OCI-LY7 (cell line): ENCODE measurements around the gene RIMS1. TPM values are rescaled to one million over a fixed set of nuclear protein-coding genes. Genes with fewer than 3 reads are reported as not detected.

Source experiments
- BruUV-seq: library from RNA; stranded (reverse); fragments of 400-500 nt; replicated peaks from 2 replicates; lab custom pipeline; 2021; lab: Mats Ljungman, UMichigan
- CTCF ChIA-PET: fragments of 300-600 bp; sonication (Branson Sonifier 250); formaldehyde crosslinking; loops from one replicate; lab custom pipeline; 2022; ENCODE audit warnings: antibody characterized with exemption; ENCODE audit not compliant: unreplicated experiment; lab: Charles Lee
- POLR2A ChIA-PET: fragments of 300-600 bp; sonication (Branson Sonifier 250); formaldehyde crosslinking; loops from one replicate; lab custom pipeline; 2022; ENCODE audit warnings: antibody characterized with exemption; lab: Charles Lee
- DNase-seq: peaks from one replicate; pipeline ENCODE4 v3.0.0-alpha.2; 2015; ENCODE audit warnings: low spot score
- H2AFZ ChIP-seq: fragments of 200-600 bp; sonication (generic), shearing (Covaris generic); 2 replicates; pipeline ENCODE4 v1.6.1; 2014; ENCODE audit warnings: mild to moderate bottlenecking, antibody characterized with exemption, low read length, moderate library complexity
- H3K27ac ChIP-seq: fragments of 200-600 bp; sonication (generic); 2 replicates; pipeline ENCODE4 v1.5.1; 2014; ENCODE audit warnings: mixed run types, low read depth, mild to moderate bottlenecking, moderate library complexity, low read length, inconsistent platforms; ENCODE audit not compliant: poor library complexity, severe bottlenecking
- H3K36me3 ChIP-seq: fragments of 200-600 bp; sonication (generic); 2 replicates; pipeline ENCODE4 v1.6.1; 2014; ENCODE audit warnings: mild to moderate bottlenecking, antibody characterized with exemption, low read length, moderate library complexity, mixed read lengths; ENCODE audit not compliant: insufficient read depth
- H3K4me1 ChIP-seq: fragments of 200-600 bp; sonication (generic); 2 replicates; pipeline ENCODE4 v1.5.1; 2014; ENCODE audit warnings: mild to moderate bottlenecking, low read length; ENCODE audit not compliant: insufficient read depth, poor library complexity, severe bottlenecking
- H3K4me2 ChIP-seq: fragments of 200-600 bp; sonication (generic); 2 replicates; pipeline ENCODE4 v1.6.1; 2014; ENCODE audit warnings: mild to moderate bottlenecking, low read length
- H3K4me3 ChIP-seq: fragments of 200-600 bp; sonication (generic); 2 replicates; pipeline ENCODE4 v1.5.1; 2014; ENCODE audit warnings: mild to moderate bottlenecking, low read depth, low read length; ENCODE audit not compliant: poor library complexity, severe bottlenecking
- H3K79me2 ChIP-seq: fragments of 200-600 bp; sonication (generic); 2 replicates; pipeline ENCODE4 v1.6.1; 2016; ENCODE audit warnings: low read depth, mild to moderate bottlenecking, low read length, moderate library complexity, mixed read lengths; ENCODE audit not compliant: insufficient read depth
- H3K9me2 ChIP-seq: fragments of 200-600 bp; sonication (generic); 2 replicates; pipeline ENCODE4 v1.6.1; 2016; ENCODE audit warnings: mild to moderate bottlenecking, low read length, mixed read lengths; ENCODE audit not compliant: insufficient read depth
- H3K9me3 ChIP-seq: fragments of 200-600 bp; sonication (generic); 2 replicates; pipeline ENCODE4 v1.6.1; 2014; ENCODE audit warnings: mild to moderate bottlenecking, mixed run types, low read length, mixed read lengths
- H4K20me1 ChIP-seq: fragments of 200-600 bp; sonication (generic); 2 replicates; pipeline ENCODE4 v1.6.1; 2014; ENCODE audit warnings: mild to moderate bottlenecking, antibody characterized with exemption, low read length, moderate library complexity, mixed read lengths; ENCODE audit not compliant: insufficient read depth
- CTCF ChIP-seq: fragments of 200-600 bp; sonication (generic); conservative IDR thresholded peaks from 2 replicates; pipeline ENCODE4 v1.5.1; 2014; ENCODE audit warnings: mild to moderate bottlenecking, antibody characterized with exemption, low read length, moderate library complexity, mixed read lengths
- EZH2phosphoT487 ChIP-seq: fragments of 200-600 bp; sonication (generic); IDR thresholded peaks from 2 replicates; pipeline ENCODE4 v1.6.1; 2018; ENCODE audit warnings: low read depth, borderline replicate concordance, mild to moderate bottlenecking, mixed run types, antibody characterized with exemption, low read length, moderate library complexity, mixed read lengths
- intact Hi-C: fragments of 100-400 bp; cut with micrococcal nuclease; formaldehyde crosslinking; loops from one replicate; pipeline ENCODE4 v1.10.0; 2022; ENCODE audit not compliant: unreplicated experiment
- total RNA-seq, 2 experiments: library from RNA; depleted of rRNA in 1 of 2; stranded (reverse); fragments of >200 nt in 1 of 2; shearing (Covaris generic) in 1 of 2; gene quantifications; 2 replicates each; pipeline ENCODE4 v1.2.3, GENCODE V29; 2014 to 2022

The RIMS1 gene
- total RNA-seq, 2 experiments from 2014 or later = not detected

- TF ChIP-seq CTCF = no peak
- TF ChIP-seq EZH2phosphoT487 = no peak
- H3K36me3 ChIP-seq = no peaks in the 10 kb centered on the region
- DNase-seq = no peak
- no peak overlapping the region for H3K4me2 ChIP-seq
- no TSS peak for BruUV-seq
- no peaks in the 10 kb centered on the region for H3K9me3 ChIP-seq
- no peaks in the 10 kb centered on the region for H3K79me2 ChIP-seq
- CTCF ChIA-PET = interaction anchor here (1.3 kb wide), 1 partner anchor 799 kb away, joined by 3 read pairs; no protein-coding TSS in a partner anchor
- peaks cover 27% of the 10 kb centered on the region for H3K4me1 ChIP-seq
- no peaks in the 10 kb centered on the region for H4K20me1 ChIP-seq
- H2AFZ ChIP-seq = no peak overlapping the region
- no peak overlapping the region for H3K4me3 ChIP-seq
- H3K27ac ChIP-seq = no peak overlapping the region
- intact Hi-C loops = no loop called here
- H3K9me2 ChIP-seq = no peaks in the 10 kb centered on the region
- POLR2A ChIA-PET = interaction anchor here (0.7 kb wide), 1 partner anchor 1635 kb away, joined by 4 read pairs; no protein-coding TSS in a partner anchor
These were observed 500.0 kb downstream of the RIMS1 start for GRCh38 chr6:72386324-72386723.

DNA sequence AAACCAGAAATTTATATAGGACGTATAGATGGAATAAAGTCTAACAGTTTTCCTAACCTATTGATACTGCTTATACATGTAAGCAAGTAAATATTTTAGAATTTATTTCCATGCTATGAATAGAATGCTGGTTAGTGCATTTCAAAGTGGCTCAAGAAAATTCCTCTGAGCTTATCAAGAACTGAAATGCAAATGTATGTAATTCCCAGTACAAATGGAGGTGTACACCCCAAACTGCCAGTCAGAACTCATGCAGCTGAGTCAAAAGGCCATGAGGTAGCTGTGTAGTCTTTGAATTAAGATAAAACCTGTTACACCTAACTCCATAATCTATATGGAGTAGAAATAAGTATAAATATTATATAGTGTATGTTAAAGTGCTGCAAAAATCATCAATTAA lies 503.3 kb downstream of the RIMS1 start:
- intact Hi-C loops = no loop called here
- Histone ChIP-seq H3K27ac (no peak overlapping the region), H3K9me3 (no peaks in the 10 kb centered on the region), H2AFZ (no peak overlapping the region), H3K79me2 (no peaks in the 10 kb centered on the region), H3K4me2 (no peak overlapping the region), H3K9me2 (no peaks in the 10 kb centered on the region), H4K20me1 (no peaks in the 10 kb centered on the region), H3K36me3 (no peaks in the 10 kb centered on the region), H3K4me3 (no peak overlapping the region), H3K4me1 (no peaks in the 10 kb centered on the region)
- BruUV-seq = no TSS peak
- TF ChIP-seq EZH2phosphoT487 = no peak
- TF ChIP-seq CTCF = no peak
- POLR2A ChIA-PET = no interaction called here
- no peak for DNase-seq
- CTCF ChIA-PET = no interaction called here

DNA sequence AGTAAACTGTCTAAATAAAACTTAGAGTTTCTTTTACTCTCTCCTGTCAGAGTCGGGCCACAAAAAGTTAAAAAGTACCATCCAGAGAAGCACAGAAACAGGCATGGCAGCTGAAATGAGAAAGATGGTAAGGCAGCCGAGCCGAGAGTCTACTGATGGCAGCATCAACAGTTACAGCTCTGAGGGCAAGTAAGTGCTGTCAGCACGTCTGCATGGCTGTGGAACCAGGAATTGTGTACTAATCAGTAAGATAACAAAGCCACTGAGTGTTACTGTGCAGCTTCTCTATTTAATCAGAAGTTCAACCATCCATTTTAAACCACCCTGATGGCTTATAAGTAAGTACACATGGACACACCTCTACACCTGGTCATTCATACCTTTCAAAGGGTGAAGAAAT lies 504.2 kb downstream of the RIMS1 start:
- no peak overlapping the region for H3K27ac ChIP-seq
- H3K4me1 ChIP-seq = no peaks in the 10 kb centered on the region
- TF ChIP-seq CTCF = no peak
- no peak for TF ChIP-seq EZH2phosphoT487
- no TSS peak for BruUV-seq
- no peak overlapping the region for H2AFZ ChIP-seq
- intact Hi-C loops = no loop called here
- H4K20me1 ChIP-seq = no peaks in the 10 kb centered on the region
- no peaks in the 10 kb centered on the region for H3K36me3 ChIP-seq
- no peak overlapping the region for H3K4me2 ChIP-seq
- POLR2A ChIA-PET = interaction anchor here (0.7 kb wide), 1 partner anchor 14 kb away, joined by 3 read pairs; no protein-coding TSS in a partner anchor
- no peaks in the 10 kb centered on the region for H3K9me3 ChIP-seq
- H3K9me2 ChIP-seq = no peaks in the 10 kb centered on the region
- no peak overlapping the region for H3K4me3 ChIP-seq
- CTCF ChIA-PET = no interaction called here
- no peaks in the 10 kb centered on the region for H3K79me2 ChIP-seq
- no peak for DNase-seq
